ENCODE data around the gene ACBD6. TPM values are rescaled to one million over a fixed set of nuclear protein-coding genes. Genes with fewer than 3 reads are reported as not detected.

Gene ACBD6
- total and polyA plus RNA-seq, 2 experiments from 2014 or later = 36.3 to 45.8 TPM

DNA sequence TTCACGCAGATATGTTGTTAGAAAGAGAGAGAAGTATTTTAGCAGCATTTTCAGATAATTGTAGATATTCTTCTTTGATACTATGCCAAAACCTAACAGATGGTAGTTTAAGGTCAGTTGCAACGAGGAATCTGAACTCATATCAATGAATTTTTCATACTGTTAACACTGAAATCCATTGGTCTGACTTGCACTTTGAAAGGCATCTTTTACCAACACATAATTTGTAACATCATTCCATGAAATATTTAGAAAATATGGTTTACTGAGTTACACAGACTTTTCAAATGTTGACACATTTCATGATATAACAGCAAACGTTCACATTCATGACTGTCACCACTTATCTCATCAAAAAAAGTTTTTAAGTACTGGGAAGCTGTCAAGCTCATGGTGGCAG is 4.6 kb downstream of the ACBD6 start:
- DNase-seq (ENCODE audit: low spot score) = no peak
- no peaks in the 10 kb centered on the region for H4K20me1 ChIP-seq (ENCODE audit: insufficient read depth, poor library complexity, severe bottlenecking)
- no peak overlapping the region for H3K4me2 ChIP-seq
- H2AFZ ChIP-seq = no peak overlapping the region
- H3K36me3 ChIP-seq (replicated peaks; ENCODE audit: insufficient read depth, low read depth) = no peaks in the 10 kb centered on the region
- 94% methylated on average over 3 of the region's 3 CpGs for WGBS (ENCODE audit: low lambda C conversion rate, missing lambda C conversion rate)
- no peaks in the 10 kb centered on the region for H3K9me3 ChIP-seq (ENCODE audit: low read depth)
- no peak overlapping the region for H3K4me3 ChIP-seq
- H3K9me2 ChIP-seq (replicated peaks; ENCODE audit: insufficient read depth) = no peaks in the 10 kb centered on the region
- no peak for TF ChIP-seq EZH2phosphoT487 (IDR thresholded peaks at IDR 0.05; ENCODE audit: low read depth, severe bottlenecking, unreplicated experiment)
- no peaks in the 10 kb centered on the region for H3K27me3 ChIP-seq
- no peak overlapping the region for H3K27ac ChIP-seq
- peaks cover 4% of the 10 kb centered on the region for H3K4me1 ChIP-seq (ENCODE audit: insufficient read depth)
- peaks cover 77% of the 10 kb centered on the region for H3K79me2 ChIP-seq

DNA sequence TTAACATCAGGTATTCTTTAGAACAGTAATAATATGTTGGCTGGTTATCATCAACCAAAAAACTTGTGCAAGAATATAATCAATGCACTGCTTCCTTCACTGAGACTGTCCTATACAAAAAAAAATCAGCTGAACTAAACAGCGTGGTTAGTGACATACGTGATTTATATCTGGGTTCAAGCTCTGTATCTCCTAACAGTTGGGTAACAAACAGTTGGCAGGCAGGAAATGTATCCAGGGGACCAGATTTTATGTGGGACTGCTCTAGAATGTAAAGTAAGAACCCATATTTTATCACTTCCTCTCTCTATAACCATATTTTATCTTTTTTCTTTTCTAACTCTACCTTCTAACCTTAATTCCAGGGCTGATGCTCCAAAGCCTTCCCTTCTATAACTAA is 8.0 kb downstream of the ACBD6 start:
- peaks cover 51% of the 10 kb centered on the region for H3K79me2 ChIP-seq

DNA sequence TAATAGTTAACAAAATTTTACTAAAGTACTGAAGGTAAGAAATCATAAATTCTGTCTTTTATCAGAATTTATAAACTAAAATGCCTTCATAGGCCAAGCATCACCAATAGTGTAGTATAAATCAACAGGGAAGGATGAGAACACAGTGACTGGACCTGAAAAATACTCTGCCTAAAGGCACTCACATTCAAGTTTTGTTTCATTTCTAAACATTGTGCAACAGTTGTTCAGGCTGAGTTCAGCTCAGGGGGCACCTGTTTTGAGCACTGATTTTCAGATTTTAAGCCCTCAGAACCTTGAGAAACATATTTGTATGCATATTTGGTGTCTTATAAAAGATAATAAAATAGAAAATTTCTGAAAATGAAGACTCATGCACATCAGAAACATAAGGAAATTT is 12.4 kb downstream of the ACBD6 start:
- peaks cover 15% of the 10 kb centered on the region for H3K79me2 ChIP-seq

More for the DNA sequence above, 8.0 kb downstream of the ACBD6 start:
- Histone ChIP-seq H2AFZ (no peak overlapping the region), H3K4me3 (no peak overlapping the region), H3K27me3 (no peaks in the 10 kb centered on the region), H3K4me2 (no peak overlapping the region), H3K9me2 (replicated peaks; ENCODE audit: insufficient read depth) (no peaks in the 10 kb centered on the region), H3K9me3 (ENCODE audit: low read depth) (no peaks in the 10 kb centered on the region), H3K4me1 (ENCODE audit: insufficient read depth) (no peaks in the 10 kb centered on the region), H3K36me3 (replicated peaks; ENCODE audit: insufficient read depth, low read depth) (no peaks in the 10 kb centered on the region), H4K20me1 (ENCODE audit: insufficient read depth, poor library complexity, severe bottlenecking) (no peaks in the 10 kb centered on the region), H3K27ac (no peak overlapping the region)
- WGBS (ENCODE audit: low lambda C conversion rate, missing lambda C conversion rate) = 84% methylated on average over 2 of the region's 2 CpGs
- TF ChIP-seq, protein P1, sequence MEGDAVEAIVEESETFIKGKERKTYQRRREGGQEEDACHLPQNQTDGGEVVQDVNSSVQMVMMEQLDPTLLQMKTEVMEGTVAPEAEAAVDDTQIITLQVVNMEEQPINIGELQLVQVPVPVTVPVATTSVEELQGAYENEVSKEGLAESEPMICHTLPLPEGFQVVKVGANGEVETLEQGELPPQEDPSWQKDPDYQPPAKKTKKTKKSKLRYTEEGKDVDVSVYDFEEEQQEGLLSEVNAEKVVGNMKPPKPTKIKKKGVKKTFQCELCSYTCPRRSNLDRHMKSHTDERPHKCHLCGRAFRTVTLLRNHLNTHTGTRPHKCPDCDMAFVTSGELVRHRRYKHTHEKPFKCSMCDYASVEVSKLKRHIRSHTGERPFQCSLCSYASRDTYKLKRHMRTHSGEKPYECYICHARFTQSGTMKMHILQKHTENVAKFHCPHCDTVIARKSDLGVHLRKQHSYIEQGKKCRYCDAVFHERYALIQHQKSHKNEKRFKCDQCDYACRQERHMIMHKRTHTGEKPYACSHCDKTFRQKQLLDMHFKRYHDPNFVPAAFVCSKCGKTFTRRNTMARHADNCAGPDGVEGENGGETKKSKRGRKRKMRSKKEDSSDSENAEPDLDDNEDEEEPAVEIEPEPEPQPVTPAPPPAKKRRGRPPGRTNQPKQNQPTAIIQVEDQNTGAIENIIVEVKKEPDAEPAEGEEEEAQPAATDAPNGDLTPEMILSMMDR (IDR thresholded peaks at IDR 0.05; ENCODE audit: poor library complexity) = no peak
- TF ChIP-seq EZH2 (IDR thresholded peaks at IDR 0.05; ENCODE audit: borderline replicate concordance) = no peak
- no peak for DNase-seq (ENCODE audit: low spot score)

DNA sequence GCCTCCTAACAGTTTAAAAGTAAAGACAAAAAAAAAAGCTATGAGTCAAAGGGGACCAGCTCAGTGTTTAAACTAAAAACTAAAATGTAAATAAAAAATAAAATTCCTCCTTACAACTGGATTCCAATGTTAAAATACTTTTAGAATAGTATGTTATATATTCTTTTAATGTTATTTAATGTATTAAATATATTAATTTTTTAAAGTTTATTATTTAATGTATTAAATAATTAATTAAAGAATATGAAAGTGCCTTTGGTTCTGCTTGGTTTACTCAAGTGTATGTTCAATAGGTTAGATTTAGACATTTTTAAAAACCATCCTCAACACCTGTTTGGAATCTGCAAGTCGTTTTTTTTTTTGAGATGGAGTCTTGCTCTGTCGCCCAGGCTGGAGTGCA is 13.1 kb downstream of the ACBD6 start:
- Histone ChIP-seq H3K79me2 (peaks cover 12% of the 10 kb centered on the region), H3K27ac (no peak overlapping the region), H3K36me3 (replicated peaks; ENCODE audit: insufficient read depth, low read depth) (no peaks in the 10 kb centered on the region), H4K20me1 (ENCODE audit: insufficient read depth, poor library complexity, severe bottlenecking) (no peaks in the 10 kb centered on the region), H3K9me3 (ENCODE audit: low read depth) (no peaks in the 10 kb centered on the region), H3K4me2 (no peak overlapping the region), H3K9me2 (replicated peaks; ENCODE audit: insufficient read depth) (no peaks in the 10 kb centered on the region), H3K4me1 (ENCODE audit: insufficient read depth) (no peaks in the 10 kb centered on the region), H3K27me3 (no peaks in the 10 kb centered on the region), H2AFZ (no peak overlapping the region), H3K4me3 (no peak overlapping the region)
- TF ChIP-seq EZH2 (IDR thresholded peaks at IDR 0.05; ENCODE audit: borderline replicate concordance) (no peak), EZH2phosphoT487 (IDR thresholded peaks at IDR 0.05; ENCODE audit: low read depth, severe bottlenecking, unreplicated experiment) (no peak)
- TF ChIP-seq, protein P1 (IDR thresholded peaks at IDR 0.05; ENCODE audit: poor library complexity) = no peak
- 93% methylated on average over 2 of the region's 2 CpGs for WGBS (ENCODE audit: low lambda C conversion rate, missing lambda C conversion rate)
- no peak for DNase-seq (ENCODE audit: low spot score)

More for the DNA sequence above, 12.4 kb downstream of the ACBD6 start:
- Histone ChIP-seq H3K27ac (no peak overlapping the region), H3K4me1 (ENCODE audit: insufficient read depth) (no peaks in the 10 kb centered on the region), H3K4me2 (no peak overlapping the region), H4K20me1 (ENCODE audit: insufficient read depth, poor library complexity, severe bottlenecking) (no peaks in the 10 kb centered on the region), H3K9me3 (ENCODE audit: low read depth) (no peaks in the 10 kb centered on the region), H3K36me3 (replicated peaks; ENCODE audit: insufficient read depth, low read depth) (no peaks in the 10 kb centered on the region), H3K27me3 (no peaks in the 10 kb centered on the region), H3K9me2 (replicated peaks; ENCODE audit: insufficient read depth) (no peaks in the 10 kb centered on the region), H3K4me3 (no peak overlapping the region), H2AFZ (no peak overlapping the region)
- no peak for DNase-seq (ENCODE audit: low spot score)
- TF ChIP-seq, protein P1 (IDR thresholded peaks at IDR 0.05; ENCODE audit: poor library complexity) = no peak
- TF ChIP-seq EZH2phosphoT487 (IDR thresholded peaks at IDR 0.05; ENCODE audit: low read depth, severe bottlenecking, unreplicated experiment) = no peak
- no peak for TF ChIP-seq EZH2 (IDR thresholded peaks at IDR 0.05; ENCODE audit: borderline replicate concordance)

Data from hepatocyte (in vitro differentiated cells).